Bronchial epithelial cell (primary cell): ENCODE measurements around the gene RPL13. TPM values are rescaled to one million over a fixed set of nuclear protein-coding genes. Genes with fewer than 3 reads are reported as not detected.

Experiments
- DNase-seq: peaks from one replicate; pipeline ENCODE4 v3.0.0-alpha.2; 2010; ENCODE audit warnings: low read depth
- FAIRE-seq: peaks from 2 replicates; lab custom pipeline; 2011; peaks lifted over from hg19 to GRCh38; lab: Jason Lieb, UNC
- H3K27me3 ChIP-seq: 2 replicates; pipeline ENCODE4 v1.5.1; 2011; ENCODE audit warnings: low read length; ENCODE audit not compliant: control insufficient read depth, insufficient read depth
- H3K36me3 ChIP-seq: 2 replicates; pipeline ENCODE4 v1.5.1; 2011; ENCODE audit warnings: low read length; ENCODE audit not compliant: control insufficient read depth, insufficient read depth
- H3K4me3 ChIP-seq: 2 replicates; pipeline ENCODE4 v1.5.1; 2011; ENCODE audit warnings: mild to moderate bottlenecking, low read depth, low read length, control low read depth
- CTCF ChIP-seq: IDR thresholded peaks from 2 replicates; pipeline ENCODE4 v1.5.1; 2011; ENCODE audit warnings: mild to moderate bottlenecking, moderate library complexity, low read length, control low read depth, inconsistent platforms; ENCODE audit not compliant: insufficient read depth, severe bottlenecking
- total RNA-seq: library from RNA; depleted of rRNA; stranded (reverse); fragments of >200 nt; gene quantifications from 2 replicates; pipeline ENCODE4 v1.2.1, GENCODE V29; 2014

RPL13 gene
- 4,140 and 4,913 TPM in 2 replicates for total RNA-seq

DNA sequence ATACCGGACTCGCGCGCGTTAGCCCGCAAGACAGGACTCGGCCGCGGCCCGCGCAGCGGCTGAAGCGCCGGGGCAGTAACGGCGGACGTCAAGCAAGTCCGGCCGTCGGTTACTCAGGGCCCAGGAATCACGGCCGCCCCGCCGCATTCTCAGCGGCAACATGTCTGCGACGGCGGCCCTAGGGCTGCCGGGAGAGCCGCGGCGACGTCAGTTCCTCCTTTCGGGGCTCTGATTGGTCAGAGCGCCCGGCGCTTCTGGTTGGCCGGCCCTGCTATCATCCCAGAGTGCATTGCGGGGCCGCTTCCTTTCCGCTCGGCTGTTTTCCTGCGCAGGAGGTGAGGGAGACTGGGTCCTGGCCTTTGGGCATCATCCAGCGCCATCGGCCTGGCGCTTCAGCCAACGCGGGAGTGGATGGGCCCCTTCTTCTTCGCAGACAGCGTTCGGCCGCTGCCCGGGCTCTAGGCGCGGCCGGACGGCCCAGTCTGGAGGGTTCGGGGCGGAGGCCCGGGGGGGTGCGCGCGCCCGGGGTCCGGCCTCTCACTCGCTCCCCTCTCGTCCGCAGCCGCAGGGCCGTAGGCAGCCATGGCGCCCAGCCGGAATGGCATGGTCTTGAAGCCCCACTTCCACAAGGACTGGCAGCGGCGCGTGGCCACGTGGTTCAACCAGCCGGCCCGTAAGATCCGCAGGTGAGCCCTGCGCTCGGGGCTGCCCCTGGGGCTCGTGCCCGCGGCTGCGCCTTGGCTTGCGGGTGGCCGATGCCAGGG, at the start of gene RPL13:
TSS of gene RPL13 (plus strand) at position 305 of the 764 bp plus-strand sequence. CDS start at position 583, 278 bp downstream.
- Histone ChIP-seq H3K36me3 (peaks cover 23% of the 10 kb centered on the region), H3K4me3 (peak within 1 kb of the TSS; percentile 91), H3K27me3 (no peaks in the 10 kb centered on the region)
- no peak for TF ChIP-seq CTCF
- FAIRE-seq (no peak), DNase-seq (peak; percentile 85)

- peaks cover 14% of the 10 kb centered on the region for H3K36me3 ChIP-seq
- no peak for DNase-seq
- FAIRE-seq, result no peak
- no peaks in the 10 kb centered on the region for H3K27me3 ChIP-seq
- H3K4me3 ChIP-seq, result no peak overlapping the region
- no peak for TF ChIP-seq CTCF
Measured at GRCh38 chr16:89511374-89511773, 49.1 kb upstream of the RPL13 start.

- DNase-seq (no peak), FAIRE-seq (no peak)
- no peak for TF ChIP-seq CTCF
- Histone ChIP-seq H3K27me3 (no peaks in the 10 kb centered on the region), H3K36me3 (peaks cover 16% of the 10 kb centered on the region), H3K4me3 (no peak overlapping the region)
Measured at GRCh38 chr16:89512453-89512852, 48.0 kb upstream of the RPL13 start.

- no peak overlapping the region for H3K4me3 ChIP-seq
- TF ChIP-seq CTCF, result no peak
- no peaks in the 10 kb centered on the region for H3K27me3 ChIP-seq
- no peak for FAIRE-seq
- no peak for DNase-seq
- peaks cover 15% of the 10 kb centered on the region for H3K36me3 ChIP-seq
Measured at GRCh38 chr16:89517128-89517527, 43.4 kb upstream of the RPL13 start.

DNA sequence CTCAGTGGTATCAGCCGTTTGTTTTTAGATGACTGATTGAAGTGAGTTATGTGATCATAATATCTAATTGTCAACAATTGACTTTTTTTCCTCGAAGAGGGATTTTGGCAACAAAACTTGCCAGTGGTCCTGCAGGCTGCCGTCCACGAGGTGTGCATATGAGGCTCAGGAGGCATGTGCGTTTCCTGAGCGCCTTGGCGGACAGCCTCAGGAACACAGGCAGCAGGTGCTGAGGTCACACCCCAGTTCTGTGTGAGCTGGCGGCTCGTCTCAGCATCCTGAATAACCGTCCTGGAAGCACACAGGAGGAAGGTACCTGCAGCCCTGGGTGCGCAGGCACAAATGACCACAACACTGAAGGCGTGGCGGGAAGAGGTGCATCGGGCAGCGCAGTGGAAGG, 40.6 kb upstream of the RPL13 start:
- no peak for FAIRE-seq
- peaks cover 17% of the 10 kb centered on the region for H3K36me3 ChIP-seq
- TF ChIP-seq CTCF, result no peak
- H3K27me3 ChIP-seq, result no peaks in the 10 kb centered on the region
- DNase-seq, result no peak
- H3K4me3 ChIP-seq, result no peak overlapping the region
